ENCODE data around the gene BICC1. TPM values are rescaled to one million over a fixed set of nuclear protein-coding genes. Genes with fewer than 3 reads are reported as not detected.

The BICC1 gene
- total RNA-seq, 1 experiment from 2014 or later, result not detected

GRCh38 chr10:58870070-58870469, 357.4 kb downstream of the BICC1 start:
- H3K9me2 ChIP-seq (ENCODE audit: insufficient read depth), result no peaks in the 10 kb centered on the region
- H3K9ac ChIP-seq (ENCODE audit: low read length), result no peak overlapping the region
- H3K79me2 ChIP-seq (ENCODE audit: insufficient read depth, low read length), result no peaks in the 10 kb centered on the region
- H3K4me1 ChIP-seq (ENCODE audit: control insufficient read depth in 1 of 2, insufficient read depth in 2 of 2, low read length in 2 of 2), result no peaks in the 10 kb centered on the region
- H3K4me3 ChIP-seq (replicated peaks in 1 of 2; ENCODE audit: low read depth in 1 of 2, low read length in 2 of 2), result no peak overlapping the region
- no TSS peak for BruUV-seq (replicated peaks)
- ChIA-PET RAD21 (ENCODE audit: low non-redundant PET in 1 of 2, low total read pairs in 2 of 2, uncharacterized antibody in 2 of 2, unreplicated experiment in 2 of 2) (no interaction called here), POLR2A (no interaction called here), CTCF (no interaction called here)
- no peaks in the 10 kb centered on the region for H3K9me3 ChIP-seq (ENCODE audit: control insufficient read depth in 1 of 2, insufficient read depth in 1 of 2, low read depth in 1 of 2, low read length in 2 of 2)
- H3K4me2 ChIP-seq (ENCODE audit: low read length), result no peak overlapping the region
- no peak overlapping the region for H3K27ac ChIP-seq (ENCODE audit: low read depth, low read length)
- TF ChIP-seq EZH2phosphoT487 (IDR thresholded peaks at IDR 0.05; ENCODE audit: borderline replicate concordance) (no peak), RAD21 (IDR thresholded peaks at IDR 0.05; ENCODE audit: low read depth) (no peak), SP1 (IDR thresholded peaks at IDR 0.05; ENCODE audit: low read depth) (no peak)
- no peaks in the 10 kb centered on the region for H4K20me1 ChIP-seq (ENCODE audit: insufficient read depth)
- no peaks in the 10 kb centered on the region for H3K36me3 ChIP-seq (ENCODE audit: control insufficient read depth in 1 of 2, insufficient read depth in 2 of 2, low read length in 2 of 2)
- DNase-seq (ENCODE audit: low read depth, low spot score), result no peak
- no peaks in the 10 kb centered on the region for H3K27me3 ChIP-seq (ENCODE audit: insufficient read depth, low read length)
- ATAC-seq, result no peak
- intact Hi-C loops (cut with micrococcal nuclease), result no loop called here
- peak overlapping the region; percentile 69 for H2AFZ ChIP-seq (ENCODE audit: low read depth, low read length, poor library complexity, severe bottlenecking)

- H4K20me1 ChIP-seq (ENCODE audit: insufficient read depth), result no peaks in the 10 kb centered on the region
- ATAC-seq (no peak), DNase-seq (ENCODE audit: low read depth, low spot score) (no peak)
- intact Hi-C loops (cut with micrococcal nuclease), result no loop called here
- H3K9me2 ChIP-seq (ENCODE audit: insufficient read depth), result no peaks in the 10 kb centered on the region
- ChIA-PET CTCF (no interaction called here), POLR2A (no interaction called here), RAD21 (ENCODE audit: low non-redundant PET in 1 of 2, low total read pairs in 2 of 2, uncharacterized antibody in 2 of 2, unreplicated experiment in 2 of 2) (no interaction called here)
- no peak overlapping the region for H3K9ac ChIP-seq (ENCODE audit: low read length)
- no peak overlapping the region for H3K4me2 ChIP-seq (ENCODE audit: low read length)
- H3K9me3 ChIP-seq (ENCODE audit: control insufficient read depth in 1 of 2, insufficient read depth in 1 of 2, low read depth in 1 of 2, low read length in 2 of 2), result no peaks in the 10 kb centered on the region
- H3K79me2 ChIP-seq (ENCODE audit: insufficient read depth, low read length), result no peaks in the 10 kb centered on the region
- no peak overlapping the region for H3K4me3 ChIP-seq (replicated peaks in 1 of 2; ENCODE audit: low read depth in 1 of 2, low read length in 2 of 2)
- H2AFZ ChIP-seq (ENCODE audit: low read depth, low read length, poor library complexity, severe bottlenecking), result no peak overlapping the region
- H3K27ac ChIP-seq (ENCODE audit: low read depth, low read length), result no peak overlapping the region
- no TSS peak for BruUV-seq (replicated peaks)
- no peaks in the 10 kb centered on the region for H3K4me1 ChIP-seq (ENCODE audit: control insufficient read depth in 1 of 2, insufficient read depth in 2 of 2, low read length in 2 of 2)
- no peaks in the 10 kb centered on the region for H3K36me3 ChIP-seq (ENCODE audit: control insufficient read depth in 1 of 2, insufficient read depth in 2 of 2, low read length in 2 of 2)
- H3K27me3 ChIP-seq (ENCODE audit: insufficient read depth, low read length), result no peaks in the 10 kb centered on the region
- TF ChIP-seq MAX (IDR thresholded peaks at IDR 0.05) (no peak), POLR2AphosphoS5 (IDR thresholded peaks at IDR 0.05; ENCODE audit: low read depth, low read length) (no peak), ZBTB33 (IDR thresholded peaks at IDR 0.05; ENCODE audit: extremely low read depth, insufficient replicate concordance, low read length) (no peak), TCF7L2 (IDR thresholded peaks at IDR 0.05; ENCODE audit: borderline replicate concordance, extremely low read depth, insufficient read depth, insufficient read length) (no peak), FOSL1 (IDR thresholded peaks at IDR 0.05; ENCODE audit: low read depth) (no peak), SIN3A (IDR thresholded peaks at IDR 0.05; ENCODE audit: low read depth) (no peak), EZH2 (IDR thresholded peaks at IDR 0.05) (no peak), EGR1 (IDR thresholded peaks at IDR 0.05; ENCODE audit: low read depth) (no peak), SRF (IDR thresholded peaks at IDR 0.05; ENCODE audit: low read depth) (no peak), ZNF274 (IDR thresholded peaks at IDR 0.05; ENCODE audit: low read depth, low read length) (no peak)
These were observed 360.5 kb downstream of the BICC1 start for GRCh38 chr10:58873161-58873560.
